K562 (cell line): ENCODE data around the gene TNFAIP3. TPM values are rescaled to one million over a fixed set of nuclear protein-coding genes. Genes with fewer than 3 reads are reported as not detected.

Experiments
- ATAC-seq: fragments of 200-7000 bp; cut with Tn5 transposase; 3 replicates; pipeline ENCODE4 v1.9.1; 2020; ENCODE audit warnings: moderate library complexity
- BruUV-seq: library from RNA; stranded (reverse); fragments of 400-500 nt; replicated peaks from 2 replicates; lab custom pipeline; 2021; lab: Mats Ljungman, UMichigan
- CTCF ChIA-PET: fragments of 300-600 bp; formaldehyde crosslinking; extraction: SDS; loops from one replicate; lab custom pipeline; 2021; ENCODE audit warnings: low intra/inter-chr PET ratio; lab: Yijun Ruan, JAX
- POLR2A ChIA-PET: fragments of 300-600, 350-650 bp; sonication (Branson Sonifier 250); formaldehyde crosslinking; extraction: SDS; loops from one replicate; lab custom pipeline; 2021; ENCODE audit warnings: antibody characterized with exemption, inconsistent platforms; lab: Yijun Ruan, JAX
- DNase-seq, 4 experiments: peaks; one replicate each; pipeline versions ENCODE4 v3.0.0 to v3.0.0-alpha.2; 2011 to 2018; ENCODE audit warnings: low spot score in 3 of 4, mixed read lengths in 3 of 4; ENCODE audit errors: extremely low read depth in 1 of 4
- FAIRE-seq: peaks from 2 replicates; lab custom pipeline; 2011; peaks lifted over from hg19 to GRCh38; lab: Jason Lieb, UNC
- H2AFZ ChIP-seq: 2 replicates; pipeline ENCODE4 v1.6.0; 2011; ENCODE audit warnings: low read depth, low read length, control low read depth, inconsistent platforms
- H3K27ac ChIP-seq: fragments of 200-600 bp; 3 replicates; pipeline ENCODE4 v1.8.0; 2011; ENCODE audit warnings: low read depth, mild to moderate bottlenecking, control low read depth, inconsistent platforms, low read length, moderate library complexity, mixed read lengths; ENCODE audit errors: extremely low read depth
- H3K27me3 ChIP-seq, 2 experiments: fragments of 300-600 bp in 1 of 2; 2 replicates in 1 of 2; 3 replicates in 1 of 2; pipeline versions ENCODE4 v1.6.0 to v1.8.0; 2011; ENCODE audit warnings: inconsistent platforms in 2 of 2, low read length in 2 of 2, mild to moderate bottlenecking in 1 of 2, mixed read lengths in 1 of 2, moderate library complexity in 1 of 2; ENCODE audit not compliant: control insufficient read depth in 2 of 2, insufficient read depth in 2 of 2
- H3K36me3 ChIP-seq: fragments of 300-600 bp; 3 replicates; pipeline ENCODE4 v1.8.0; 2011; ENCODE audit warnings: mild to moderate bottlenecking, low read length, inconsistent platforms; ENCODE audit not compliant: control insufficient read depth, insufficient read depth
- H3K4me1 ChIP-seq, 2 experiments: fragments of 200-600 bp in 1 of 2; replicated peaks in 1 of 2; 2 replicates in 1 of 2; 3 replicates in 1 of 2; pipeline versions ENCODE4 v1.5.1 to v1.8.0; 2011; ENCODE audit warnings: inconsistent platforms in 2 of 2, low read length in 2 of 2, mild to moderate bottlenecking in 1 of 2, mixed read lengths in 1 of 2, moderate library complexity in 1 of 2; ENCODE audit not compliant: control insufficient read depth in 2 of 2, insufficient read depth in 2 of 2
- H3K4me2 ChIP-seq: 2 replicates; pipeline ENCODE4 v1.6.1; 2011; ENCODE audit warnings: low read length, control low read depth, inconsistent platforms, mixed read lengths; ENCODE audit not compliant: insufficient read depth
- H3K4me3 ChIP-seq: fragments of 200-600 bp; sonication (generic), shearing (Covaris generic); 2 replicates; pipeline ENCODE4 v1.5.1; 2016; ENCODE audit warnings: control low read depth, inconsistent platforms
- H3K79me2 ChIP-seq: fragments of 200-600 bp; 3 replicates; pipeline ENCODE4 v1.8.0; 2011; ENCODE audit warnings: low read length, inconsistent platforms; ENCODE audit not compliant: control insufficient read depth, insufficient read depth
- H3K9ac ChIP-seq, 2 experiments: 2 replicates each; pipeline versions ENCODE4 v1.6.0 to v1.6.1; 2011; ENCODE audit warnings: low read depth in 2 of 2, low read length in 2 of 2, control low read depth in 1 of 2, inconsistent platforms in 1 of 2, mild to moderate bottlenecking in 1 of 2, mixed read lengths in 1 of 2; ENCODE audit not compliant: insufficient read depth in 1 of 2
- H3K9me1 ChIP-seq: one replicate; pipeline ENCODE4 v1.6.0; 2011; ENCODE audit warnings: inconsistent platforms, mild to moderate bottlenecking, low read length, moderate library complexity; ENCODE audit not compliant: control insufficient read depth, insufficient read depth
- H3K9me3 ChIP-seq: replicated peaks from 2 replicates; pipeline ENCODE4 v1.5.1; 2011; ENCODE audit warnings: low read depth, low read length, inconsistent platforms; ENCODE audit not compliant: control insufficient read depth, insufficient read depth
- H4K20me1 ChIP-seq: replicated peaks from 2 replicates; pipeline ENCODE4 v1.6.1; 2011; ENCODE audit warnings: low read length, inconsistent platforms, mixed read lengths; ENCODE audit not compliant: control insufficient read depth, insufficient read depth
- ARID2 ChIP-seq: fragments of 450-650 bp; IDR thresholded peaks from 2 replicates; pipeline ENCODE4 v1.6.1; 2017; ENCODE audit warnings: antibody characterized with exemption, mild to moderate bottlenecking
- ASH1L ChIP-seq: fragments of 450-650 bp; IDR thresholded peaks from 2 replicates; pipeline ENCODE4 v1.6.1; 2018; ENCODE audit warnings: borderline replicate concordance, mild to moderate bottlenecking, low read depth; ENCODE audit not compliant: partially characterized antibody
- CHCHD3 ChIP-seq: fragments of 250-450 bp; sonication (Bioruptor Pico); IDR thresholded peaks from 2 replicates; pipeline ENCODE4 v2.1.2; 2022; ENCODE audit warnings: mild to moderate bottlenecking
- CHD1 ChIP-seq: fragments of 200-600 bp; sonication (generic); IDR thresholded peaks from one replicate; pipeline ENCODE4 v1.6.1; 2012; ENCODE audit warnings: mild to moderate bottlenecking, moderate library complexity, low read length, inconsistent platforms
- CSDE1 ChIP-seq, 2 experiments: fragments of 450-650 bp; IDR thresholded peaks; 2 replicates each; pipeline ENCODE4 v1.6.1; 2016; ENCODE audit warnings: mild to moderate bottlenecking in 1 of 2
- FOXP1 ChIP-seq: sonication (generic); formaldehyde crosslinking; IDR thresholded peaks from 2 replicates; pipeline ENCODE4 v1.8.0; 2022; ENCODE audit warnings: mild to moderate bottlenecking, missing genetic modification reagents
- GTF2E2 ChIP-seq: fragments of 200-800 bp; sonication (Bioruptor generic); IDR thresholded peaks from 2 replicates; pipeline ENCODE4 v1.6.1; 2016; ENCODE audit warnings: missing genetic modification characterization, missing compliant biosample characterization
- JUNB ChIP-seq: fragments of 450-650 bp; formaldehyde crosslinking; conservative IDR thresholded peaks from 2 replicates; pipeline ENCODE4 v1.4.0; 2020; ENCODE audit warnings: mild to moderate bottlenecking
- KDM5B ChIP-seq: fragments of 200-600 bp; sonication (generic); IDR thresholded peaks from 2 replicates; pipeline ENCODE4 v1.6.1; 2012; ENCODE audit warnings: low read depth, mild to moderate bottlenecking, moderate library complexity, low read length, control low read depth, inconsistent platforms; ENCODE audit not compliant: insufficient replicate concordance
- KLF13 ChIP-seq: fragments of 450-650 bp; IDR thresholded peaks from 2 replicates; pipeline ENCODE4 v1.6.1; 2016; ENCODE audit warnings: missing genetic modification characterization, low read depth, mild to moderate bottlenecking, missing compliant biosample characterization, moderate library complexity, borderline replicate concordance
- L3MBTL2 ChIP-seq: fragments of 450-650 bp; IDR thresholded peaks from 2 replicates; pipeline ENCODE4 v1.6.1; 2016; ENCODE audit warnings: mild to moderate bottlenecking, moderate library complexity
- PHF21A ChIP-seq: fragments of 450-650 bp; IDR thresholded peaks from 2 replicates; pipeline ENCODE4 v1.6.1; 2017; ENCODE audit warnings: low read depth, borderline replicate concordance
- SAFB2 ChIP-seq: fragments of 200-400 bp; formaldehyde crosslinking; IDR thresholded peaks from 2 replicates; pipeline ENCODE4 v1.6.1; 2018; ENCODE audit warnings: borderline replicate concordance, low read length, low read depth, moderate library complexity; ENCODE audit not compliant: severe bottlenecking
- SIRT6 ChIP-seq: IDR thresholded peaks from one replicate; pipeline ENCODE4 v1.6.1; 2012; ENCODE audit warnings: low read depth, mild to moderate bottlenecking, control low read depth, inconsistent platforms, low read length, moderate library complexity
- SUPT5H ChIP-seq: fragments of 450-650 bp; IDR thresholded peaks from 2 replicates; pipeline ENCODE4 v1.6.1; 2016
- TAF1 ChIP-seq: IDR thresholded peaks from 2 replicates; pipeline ENCODE4 v1.6.1; 2011; ENCODE audit warnings: mild to moderate bottlenecking, low read length, moderate library complexity; ENCODE audit not compliant: insufficient read depth, control insufficient read depth, severe bottlenecking; ENCODE audit errors: extremely low read depth
- TAF15 ChIP-seq: fragments of 200-400 bp; formaldehyde crosslinking; IDR thresholded peaks from 2 replicates; pipeline ENCODE4 v1.6.1; 2017; ENCODE audit warnings: mild to moderate bottlenecking, low read depth, low read length, moderate library complexity
- TCF15 ChIP-seq: fragments of 250-450 bp; sonication (Bioruptor Pico); IDR thresholded peaks from 2 replicates; pipeline ENCODE4 v1.8.0; 2022; ENCODE audit warnings: moderate library complexity, mild to moderate bottlenecking, inconsistent platforms
- TSC22D4 ChIP-seq: fragments of 450-650 bp; IDR thresholded peaks from 2 replicates; pipeline ENCODE4 v1.6.1; 2016; ENCODE audit warnings: missing genetic modification characterization, missing biosample characterization, control low read depth
- ZBTB33 ChIP-seq: sonication (generic); formaldehyde crosslinking; IDR thresholded peaks from 2 replicates; pipeline ENCODE4 v1.8.1; 2023; ENCODE audit warnings: mild to moderate bottlenecking, missing genetic modification reagents
- ZNF253 ChIP-seq: fragments of 250-450 bp; sonication (Bioruptor Pico); conservative IDR thresholded peaks from 2 replicates; pipeline ENCODE4 v1.6.1; 2021; ENCODE audit warnings: mild to moderate bottlenecking
- ZNF75A ChIP-seq: fragments of 450-650 bp; formaldehyde crosslinking; IDR thresholded peaks from 2 replicates; pipeline ENCODE4 v1.4.0; 2020; ENCODE audit warnings: mild to moderate bottlenecking
- WGBS: fragments of 100-300 bp; shearing (Covaris generic); methylation state at CpG from one replicate; pipeline ENCODE4 v1.1.6; 2016; ENCODE audit warnings: low coverage, mixed read lengths; ENCODE audit not compliant: insufficient coverage; ENCODE audit errors: missing lambda C conversion rate; 5-methylcytosine and 5-hydroxymethylcytosine counted together
- in situ Hi-C: fragments of 300-500 bp; cut with MboI; formaldehyde crosslinking; loops from 4 replicates; pipeline ENCODE4 v1.15.0; 2018; ENCODE audit warnings: inconsistent platforms, mixed read lengths
- intact Hi-C: fragments of 100-400 bp; cut with micrococcal nuclease; formaldehyde crosslinking; loops from 2 replicates; pipeline ENCODE4 v1.14.2; 2022
- polyA plus RNA-seq, 8 experiments: library from polyadenylated mRNA; depleted of rRNA in 4 of 8; stranded (reverse) in 5 of 8; unstranded in 3 of 8; fragments of >200 nt; fragmentation: Nextera tagmentation in 2 of 8; fragmentation: Illumina TruSeq in 1 of 8; extraction: Ambion mirVana in 2 of 8; extraction: Trizol in 1 of 8; gene quantifications; 2 replicates each; pipeline versions ENCODE4 v1.2.1 to v1.2.3, GENCODE V29; 2011 to 2014; ENCODE audit warnings: inconsistent platforms in 1 of 8, missing spikeins in 1 of 8
- total RNA-seq, 7 experiments: library from RNA; depleted of rRNA in 6 of 7; stranded (reverse); fragments of >200 nt in 6 of 7; fragmentation: Illumina TruSeq in 2 of 7; extraction: Trizol in 2 of 7; gene quantifications; 2 replicates each; pipeline versions ENCODE4 v1.2.1 to v1.2.3, GENCODE V29; 2011 to 2021; ENCODE audit warnings: low replicate concordance in 1 of 7

The TNFAIP3 gene
- total and polyA plus RNA-seq, 9 of the 15 experiments (the other 6 are each of a cell fraction or from before 2014, with no cell fraction given), result 0.79 to 17.0 (median 6.4) TPM

GRCh38 chr6:137913434-137913833 lies 46.4 kb downstream of the TNFAIP3 start:
- Histone ChIP-seq H3K4me2 (no peak overlapping the region), H3K79me2 (no peaks in the 10 kb centered on the region), H3K9me3 (peaks cover 4% of the 10 kb centered on the region), H3K27ac (no peak overlapping the region), H3K4me3 (no peak overlapping the region), H4K20me1 (no peaks in the 10 kb centered on the region), H3K9ac (no peak overlapping the region), H3K9me1 (no peaks in the 10 kb centered on the region), H3K36me3 (no peaks in the 10 kb centered on the region; the same call in 2 of the 3 replicates), H3K4me1 (peaks cover 16 to 59% of the 10 kb centered on the region in 2 experiments), H2AFZ (no peak overlapping the region), H3K27me3 (no peaks in the 10 kb centered on the region)
- ChIA-PET CTCF (no interaction called here), POLR2A (interaction anchor here (1.0 kb wide), 1 partner anchor 46 kb away, joined by 4 read pairs; the partner anchor contains the start of gene TNFAIP3)
- intact Hi-C loops, result no loop called here
- DNase-seq, result no peak
- no TSS peak for BruUV-seq
- no peak for ATAC-seq
- no peak for FAIRE-seq
- 56% methylated on average over 3 of the region's 3 CpGs for WGBS
- in situ Hi-C loops, result no loop called here
- no peak for TF ChIP-seq CHD1
- TF ChIP-seq PHF21A, result no peak
- no peak for TF ChIP-seq ARID2
- TF ChIP-seq FOXP1 (CRISPR knock-in tag), result no peak
- no peak for TF ChIP-seq TSC22D4 (tag)
- no peak for TF ChIP-seq KDM5B
- no peak for TF ChIP-seq JUNB (CRISPR knock-in tag)
- TF ChIP-seq TAF15, result no peak
- no peak for TF ChIP-seq TCF15 (CRISPR knock-in tag)
- no peak for TF ChIP-seq ZNF253 (CRISPR knock-in tag)
- no peak for TF ChIP-seq GTF2E2 (tag)
- TF ChIP-seq L3MBTL2, result no peak
- TF ChIP-seq KLF13 (tag), result no peak
- TF ChIP-seq ASH1L, result no peak
- TF ChIP-seq CSDE1 (IDR thresholded peaks at IDR 0.05), result no peak
- no peak for TF ChIP-seq SAFB2
- no peak for TF ChIP-seq ZNF75A (CRISPR knock-in tag)
- TF ChIP-seq SUPT5H, result no peak
- no peak for TF ChIP-seq ZBTB33 (CRISPR knock-in tag)
- TF ChIP-seq TAF1, result no peak
- no peak for TF ChIP-seq SIRT6
- TF ChIP-seq CHCHD3 (CRISPR knock-in tag), result no peak
